DND-41 (cell line): ENCODE results near the gene LPGAT1.

Experiments
- ATAC-seq: fragments of 200-7000 bp; cut with Tn5 transposase; 3 replicates; pipeline ENCODE4 v1.9.1; 2021; ENCODE audit warnings: low read depth; ENCODE audit not compliant: insufficient read depth
- DNase-seq: peaks from one replicate; pipeline ENCODE4 v3.0.0-alpha.2; 2020
- H2AFZ ChIP-seq: 2 replicates; pipeline ENCODE4 v1.6.0; 2012; ENCODE audit warnings: low read depth, low read length
- H3K27ac ChIP-seq: 2 replicates; pipeline ENCODE4 v1.5.1; 2012; ENCODE audit warnings: low read length, inconsistent platforms
- H3K27me3 ChIP-seq: fragments of 200-600 bp; sonication (generic); 2 replicates; pipeline ENCODE4 v1.6.0; 2012; ENCODE audit warnings: low read length, mild to moderate bottlenecking, inconsistent platforms; ENCODE audit not compliant: insufficient read depth, poor library complexity
- H3K36me3 ChIP-seq: 2 replicates; pipeline ENCODE4 v1.5.1; 2012; ENCODE audit warnings: low read length, inconsistent platforms; ENCODE audit not compliant: insufficient read depth
- H3K4me1 ChIP-seq: 2 replicates; pipeline ENCODE4 v1.5.1; 2012; ENCODE audit warnings: mild to moderate bottlenecking, low read length; ENCODE audit not compliant: insufficient read depth
- H3K4me2 ChIP-seq: 2 replicates; pipeline ENCODE4 v1.6.0; 2012; ENCODE audit warnings: mild to moderate bottlenecking, moderate library complexity, low read length, inconsistent platforms; ENCODE audit not compliant: insufficient read depth
- H3K4me3 ChIP-seq, 2 experiments: fragments of 200-600 bp in 1 of 2; shearing (Covaris generic) in 1 of 2; 2 replicates each; pipeline ENCODE4 v1.5.1; 2012 to 2016; ENCODE audit warnings: inconsistent platforms in 2 of 2, low read length in 2 of 2, mild to moderate bottlenecking in 2 of 2, low read depth in 1 of 2, moderate library complexity in 1 of 2
- H3K79me2 ChIP-seq: 2 replicates; pipeline ENCODE4 v1.6.0; 2012; ENCODE audit warnings: low read length, inconsistent platforms; ENCODE audit not compliant: insufficient read depth
- H3K9ac ChIP-seq: 2 replicates; pipeline ENCODE4 v1.6.0; 2012; ENCODE audit warnings: low read depth, mild to moderate bottlenecking, inconsistent platforms, low read length, moderate library complexity
- H3K9me3 ChIP-seq: 2 replicates; pipeline ENCODE4 v1.5.1; 2012; ENCODE audit warnings: low read length, moderate library complexity, mild to moderate bottlenecking, inconsistent platforms; ENCODE audit not compliant: insufficient read depth, severe bottlenecking
- H4K20me1 ChIP-seq: 2 replicates; pipeline ENCODE4 v1.6.0; 2012; ENCODE audit warnings: low read length; ENCODE audit not compliant: insufficient read depth
- EZH2 ChIP-seq: IDR thresholded peaks from 3 replicates; pipeline ENCODE4 v1.6.1; 2012; ENCODE audit warnings: borderline replicate concordance, low read depth, mild to moderate bottlenecking, moderate library complexity, low read length, inconsistent platforms; ENCODE audit not compliant: severe bottlenecking
- TF ChIP-seq, protein P1 (sequence below): IDR thresholded peaks from 2 replicates; pipeline ENCODE4 v1.5.1; 2012; ENCODE audit warnings: borderline replicate concordance, low read length, moderate library complexity, mild to moderate bottlenecking; ENCODE audit not compliant: poor library complexity, severe bottlenecking; ENCODE audit errors: extremely low read depth

LPGAT1 gene

DNA sequence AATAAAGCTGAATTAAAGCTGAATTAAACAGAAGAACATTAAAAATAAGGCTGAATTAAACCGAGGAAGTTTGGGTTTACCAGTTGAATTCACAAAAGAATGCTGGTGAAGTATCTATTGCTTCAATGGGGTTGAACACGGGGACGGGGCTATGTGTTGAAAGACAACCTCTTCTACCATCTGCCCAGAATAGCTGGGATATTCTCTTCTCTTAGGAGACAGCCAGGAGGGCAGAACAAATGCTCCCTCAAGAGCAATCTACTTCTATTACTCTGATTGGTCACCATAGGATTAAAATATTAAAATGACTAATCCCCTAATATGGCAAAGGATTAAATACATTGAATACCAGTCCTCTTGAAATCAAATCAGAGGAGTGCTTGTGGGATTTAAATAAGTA, 68.4 kb downstream of the LPGAT1 start:
- DNase-seq (no peak), ATAC-seq (no peak)
- Histone ChIP-seq H3K36me3 (peaks cover 6% of the 10 kb centered on the region; the same call in 1 of the 2 replicates), H3K9ac (no peak overlapping the region), H3K27me3 (no peaks in the 10 kb centered on the region), H3K27ac (no peak overlapping the region), H3K4me2 (no peak overlapping the region), H3K4me1 (no peaks in the 10 kb centered on the region), H3K4me3 (no peak overlapping the region), H3K9me3 (peaks cover 3% of the 10 kb centered on the region), H4K20me1 (no peaks in the 10 kb centered on the region), H3K79me2 (no peaks in the 10 kb centered on the region), H2AFZ (no peak overlapping the region)
- no peak for TF ChIP-seq EZH2
- TF ChIP-seq, protein P1, sequence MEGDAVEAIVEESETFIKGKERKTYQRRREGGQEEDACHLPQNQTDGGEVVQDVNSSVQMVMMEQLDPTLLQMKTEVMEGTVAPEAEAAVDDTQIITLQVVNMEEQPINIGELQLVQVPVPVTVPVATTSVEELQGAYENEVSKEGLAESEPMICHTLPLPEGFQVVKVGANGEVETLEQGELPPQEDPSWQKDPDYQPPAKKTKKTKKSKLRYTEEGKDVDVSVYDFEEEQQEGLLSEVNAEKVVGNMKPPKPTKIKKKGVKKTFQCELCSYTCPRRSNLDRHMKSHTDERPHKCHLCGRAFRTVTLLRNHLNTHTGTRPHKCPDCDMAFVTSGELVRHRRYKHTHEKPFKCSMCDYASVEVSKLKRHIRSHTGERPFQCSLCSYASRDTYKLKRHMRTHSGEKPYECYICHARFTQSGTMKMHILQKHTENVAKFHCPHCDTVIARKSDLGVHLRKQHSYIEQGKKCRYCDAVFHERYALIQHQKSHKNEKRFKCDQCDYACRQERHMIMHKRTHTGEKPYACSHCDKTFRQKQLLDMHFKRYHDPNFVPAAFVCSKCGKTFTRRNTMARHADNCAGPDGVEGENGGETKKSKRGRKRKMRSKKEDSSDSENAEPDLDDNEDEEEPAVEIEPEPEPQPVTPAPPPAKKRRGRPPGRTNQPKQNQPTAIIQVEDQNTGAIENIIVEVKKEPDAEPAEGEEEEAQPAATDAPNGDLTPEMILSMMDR = no peak

DNA sequence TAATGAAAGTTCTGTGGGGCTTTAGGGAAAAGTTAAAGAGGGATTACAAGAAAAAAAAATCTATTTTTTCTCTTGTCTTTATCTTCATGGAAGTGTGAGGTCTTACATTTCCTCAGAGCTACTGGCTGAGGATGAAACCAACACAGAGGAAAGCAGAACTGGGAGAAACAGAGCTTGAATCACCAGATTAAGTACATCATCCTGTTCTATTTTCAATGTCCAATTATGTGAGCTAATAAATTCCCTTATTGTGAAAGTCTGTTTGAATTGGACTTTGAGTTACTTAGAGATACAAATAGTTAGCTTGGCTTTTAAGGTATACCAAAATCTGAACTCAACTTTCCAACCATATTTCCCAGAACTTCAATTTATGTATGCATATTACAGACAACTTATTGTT, 69.2 kb downstream of the LPGAT1 start:
- ATAC-seq (no peak), DNase-seq (no peak)
- TF ChIP-seq, protein P1 = no peak
- TF ChIP-seq EZH2 = no peak
- peaks cover 3% of the 10 kb centered on the region for H3K9me3 ChIP-seq
- H3K9ac ChIP-seq = no peak overlapping the region
- H2AFZ ChIP-seq = no peak overlapping the region
- H3K79me2 ChIP-seq = no peaks in the 10 kb centered on the region
- no peaks in the 10 kb centered on the region for H4K20me1 ChIP-seq
- H3K27ac ChIP-seq = no peak overlapping the region
- H3K27me3 ChIP-seq = no peaks in the 10 kb centered on the region
- H3K4me3 ChIP-seq = no peak overlapping the region
- H3K36me3 ChIP-seq = peaks cover 6% of the 10 kb centered on the region; the same call in 1 of the 2 replicates
- no peaks in the 10 kb centered on the region for H3K4me1 ChIP-seq
- no peak overlapping the region for H3K4me2 ChIP-seq

DNA sequence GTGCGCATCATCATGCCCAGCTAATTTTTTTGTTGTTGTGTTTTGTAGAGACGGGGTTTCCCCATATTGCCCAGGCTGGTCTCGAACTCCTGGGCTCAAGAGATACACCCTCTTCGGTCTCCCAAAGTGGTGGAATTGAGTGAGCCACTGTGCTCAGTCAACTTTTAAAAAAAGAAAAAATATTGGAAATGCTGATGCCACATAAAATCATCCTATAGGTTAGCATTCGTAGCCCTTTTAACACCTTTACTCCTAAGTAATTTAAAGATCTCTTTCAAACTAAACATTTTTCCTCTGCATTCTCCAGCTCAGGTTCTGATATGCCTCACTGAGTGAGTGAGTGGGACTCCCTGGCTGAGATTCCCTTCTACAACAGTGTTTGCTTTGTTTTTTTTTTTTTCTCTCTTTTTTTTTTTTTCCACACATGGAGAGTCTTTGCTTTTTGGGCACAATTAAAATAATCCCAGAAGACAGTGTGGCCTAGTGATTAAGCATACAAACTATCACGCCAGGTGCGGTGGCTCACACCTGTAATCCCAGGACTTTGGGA, 74.0 kb downstream of the LPGAT1 start:
- Histone ChIP-seq H2AFZ (no peak overlapping the region), H3K79me2 (no peaks in the 10 kb centered on the region), H3K27ac (no peak overlapping the region), H3K4me1 (no peaks in the 10 kb centered on the region), H4K20me1 (no peaks in the 10 kb centered on the region), H3K27me3 (no peaks in the 10 kb centered on the region), H3K9me3 (peaks cover 3% of the 10 kb centered on the region), H3K4me3 (no peak overlapping the region), H3K36me3 (no peaks in the 10 kb centered on the region), H3K4me2 (no peak overlapping the region), H3K9ac (no peak overlapping the region)
- ATAC-seq (no peak), DNase-seq (no peak)
- TF ChIP-seq, protein P1 = no peak
- TF ChIP-seq EZH2 = no peak
